ENCODE data around the gene SURF6. TPM values are rescaled to one million over a fixed set of nuclear protein-coding genes. Genes with fewer than 3 reads are reported as not detected.
A peak's percentile ranks its signal among the peaks of the same experiment; 100 is the strongest.

Gene SURF6
- total RNA-seq (2021): 55.1 and 56.3 TPM in 2 replicates
- long read RNA-seq, full-length matches to known transcripts: 567 of 619 reads
- long read RNA-seq, partial matches to known transcripts: 16 of 619 reads
- long read RNA-seq, other reads (novel, unspliced or antisense): 36 of 619 reads

DNA sequence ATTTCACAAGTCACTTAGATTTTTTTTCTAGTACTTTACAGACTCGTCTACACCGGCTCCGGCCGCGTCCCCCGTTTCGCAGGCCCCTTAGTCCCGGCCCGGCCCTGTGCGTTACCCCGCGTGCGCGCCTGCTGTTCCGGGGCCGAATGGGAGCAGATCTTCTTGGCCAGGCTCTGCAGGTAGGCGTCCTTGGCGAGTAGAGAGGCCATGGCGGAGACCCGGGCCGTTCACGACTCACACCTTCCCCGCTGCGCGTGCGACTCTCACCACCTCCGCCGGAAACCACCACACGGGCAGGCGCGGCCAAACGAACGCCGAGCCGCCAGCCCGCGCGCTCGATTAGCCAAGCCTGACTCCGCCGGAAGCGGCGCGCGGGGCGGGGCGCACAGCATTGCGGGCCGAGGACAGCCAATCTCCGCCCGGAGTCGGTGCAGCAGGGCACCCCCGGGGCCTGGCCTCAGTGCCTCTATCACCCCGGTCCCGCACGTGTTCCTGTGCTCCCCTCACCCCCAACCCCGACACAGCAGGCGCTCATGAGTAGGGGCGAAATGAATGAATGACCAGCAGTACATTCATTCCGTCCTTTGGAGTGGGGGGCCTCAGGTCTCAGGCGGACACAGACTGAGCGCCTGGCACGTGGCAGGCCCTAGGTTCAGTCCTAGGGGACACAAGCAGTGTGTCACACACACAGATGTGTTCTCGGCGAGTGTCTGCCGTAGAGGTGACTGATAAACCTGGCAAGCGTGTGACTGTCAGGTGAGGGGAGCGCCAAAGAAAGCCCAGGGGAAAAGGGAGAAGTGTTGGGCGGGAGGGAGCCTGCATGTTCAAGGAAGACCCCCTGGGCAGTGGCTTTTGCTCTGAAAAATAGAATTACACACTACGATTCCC is at the start of gene SURF6:
Gene SURF6, minus strand, starts transcription at position 265 of the 888 bp plus-strand sequence. Its CDS starts 56 bp downstream, at position 209.
- peaks cover 3% of the 10 kb centered on the region; the same call in 1 of the 2 replicates for H3K79me2 ChIP-seq (ENCODE audit: insufficient read depth, low read length)
- peak within 1 kb of the TSS; percentile 75 for H3K4me2 ChIP-seq (ENCODE audit: insufficient read depth, insufficient read length, low read length)
- H3K79me1 ChIP-seq (ENCODE audit: insufficient read depth, low read depth, low read length, poor library complexity, severe bottlenecking): no peaks in the 10 kb centered on the region
- no peak within 1 kb of the TSS for H4K91ac ChIP-seq (ENCODE audit: insufficient read length, low read depth, low read length)
- no peak within 1 kb of the TSS; the same call in 1 of the 2 replicates for H3K4ac ChIP-seq (ENCODE audit: low read depth, low read length)
- no peak for TF ChIP-seq CTCF (conservative IDR thresholded peaks at IDR 0.05)
- H3K27me3 ChIP-seq (ENCODE audit: insufficient read depth, low read length): no peaks in the 10 kb centered on the region
- no peaks in the 10 kb centered on the region for H3K9me3 ChIP-seq (ENCODE audit: control insufficient read depth, low read depth, low read length)
- H4K8ac ChIP-seq (replicated peaks; ENCODE audit: insufficient read length, low read depth, low read length): no peak within 1 kb of the TSS
- peak within 1 kb of the TSS; percentile 83 for H3K14ac ChIP-seq (ENCODE audit: insufficient read depth, low read length)
- peaks cover 3% of the 10 kb centered on the region for H3K23me2 ChIP-seq (ENCODE audit: insufficient read length, low read depth, low read length, poor library complexity, severe bottlenecking)
- no peak within 1 kb of the TSS for H2BK5ac ChIP-seq (ENCODE audit: insufficient read length, low read length)
- H4K20me1 ChIP-seq (ENCODE audit: control insufficient read depth, insufficient read depth, insufficient read length): no peaks in the 10 kb centered on the region
- H3K36me3 Mint-ChIP-seq (ENCODE audit: insufficient read depth in 1 of 3, low read depth in 3 of 3): peaks cover 48 to 79% (median 69%) of the 10 kb centered on the region in 3 experiments
- H2BK120ac ChIP-seq (ENCODE audit: low read depth, low read length, poor library complexity, severe bottlenecking): no peak within 1 kb of the TSS
- H3K23ac ChIP-seq (ENCODE audit: insufficient read length, low read depth, low read length): no peak within 1 kb of the TSS
- H2AFZ ChIP-seq (ENCODE audit: low read length): no peak within 1 kb of the TSS
- peaks cover 15 to 22% of the 10 kb centered on the region in 2 experiments for H3K4me1 Mint-ChIP-seq
- no peak within 1 kb of the TSS for H3K56ac ChIP-seq (ENCODE audit: insufficient read length, low read depth, low read length)
- H3K4me1 ChIP-seq (ENCODE audit: insufficient read depth, low read length): no peaks in the 10 kb centered on the region
- no peak within 1 kb of the TSS for H3T11ph ChIP-seq (ENCODE audit: low read length)
- peak within 1 kb of the TSS; percentile 43 for H3K9ac ChIP-seq (ENCODE audit: extremely low read depth, insufficient read length, low read length)
- peak within 1 kb of the TSS; percentile 92 to 98 (median 97) for H3K27ac Mint-ChIP-seq
- no peaks in the 10 kb centered on the region; the same call in 1 of the 2 replicates for H3K27me3 Mint-ChIP-seq (ENCODE audit: low read depth)
- peak; percentile 93 for DNase-seq
- no peak within 1 kb of the TSS for H2BK20ac ChIP-seq (ENCODE audit: low read depth, low read length, poor library complexity, severe bottlenecking)
- peak within 1 kb of the TSS; percentile 98 for H3K4me3 Mint-ChIP-seq
- peaks cover 0 to 3% of the 10 kb centered on the region in 2 experiments; a peak in 1 of 5 replicates for H3K9me3 Mint-ChIP-seq
- H2AK5ac ChIP-seq (ENCODE audit: insufficient read length, low read length): no peak within 1 kb of the TSS
- H2BK12ac ChIP-seq (ENCODE audit: insufficient read length, low read depth, low read length): no peak within 1 kb of the TSS
- WGBS (ENCODE audit: extremely low coverage, insufficient read length, low lambda C conversion rate): no CpG with 5 or more reads among the region's 70 CpGs
- no peak within 1 kb of the TSS for H2BK15ac ChIP-seq (ENCODE audit: low read depth, low read length)
- no peak within 1 kb of the TSS for H4K5ac ChIP-seq (ENCODE audit: insufficient read length, low read depth, low read length)
- peak within 1 kb of the TSS; percentile 55 for H3K18ac ChIP-seq (ENCODE audit: insufficient read length, low read depth, low read length)
- H3K27ac ChIP-seq (ENCODE audit: insufficient read length, low read depth, low read length): no peak within 1 kb of the TSS

All from H9 (cell line).